ENCODE data around the gene BET1. TPM values are rescaled to one million over a fixed set of nuclear protein-coding genes. Genes with fewer than 3 reads are reported as not detected.

Gene BET1
- polyA plus RNA-seq, 1 of the 3 experiments (the other 2 are of a cell fraction): 20.1 TPM

DNA sequence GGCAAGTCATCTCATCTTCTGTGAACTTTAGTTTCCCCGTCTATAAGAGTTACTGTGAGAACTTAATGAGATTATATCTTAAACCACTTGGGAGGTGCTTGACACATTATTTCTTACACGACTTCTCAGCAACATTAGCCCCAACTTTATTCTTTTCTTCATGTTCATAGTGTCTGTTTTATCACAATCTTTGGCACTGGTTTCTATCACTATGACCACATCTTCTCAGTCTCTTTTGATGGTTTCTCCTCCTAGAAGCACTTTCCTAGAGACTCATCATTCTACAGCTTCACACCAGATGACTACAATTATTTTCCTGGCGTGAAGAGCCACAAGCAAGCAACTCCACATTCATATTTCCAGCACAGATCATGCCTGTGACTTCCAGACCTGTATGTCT, 26.5 kb upstream of the BET1 start:
- no peaks in the 10 kb centered on the region for H3K36me3 ChIP-seq (replicated peaks in 1 of 2; ENCODE audit: control insufficient read depth in 1 of 2, insufficient read depth in 2 of 2, low read length in 1 of 2)
- no peaks in the 10 kb centered on the region for H3K9me2 ChIP-seq
- no peaks in the 10 kb centered on the region for H3K27me3 ChIP-seq (ENCODE audit: insufficient read depth)
- H3F3A ChIP-seq (replicated peaks; ENCODE audit: insufficient read depth): no peaks in the 10 kb centered on the region
- H3K4me1 ChIP-seq (ENCODE audit: control insufficient read depth in 1 of 2, insufficient read depth in 2 of 2, low read depth in 1 of 2, low read length in 1 of 2): peaks cover 0 to 4% of the 10 kb centered on the region in 2 experiments; a peak in 1 of 4 replicates
- ChIA-PET POLR2A (no interaction called here), CTCF (no interaction called here)
- H4K20me1 ChIP-seq (ENCODE audit: insufficient read depth): no peaks in the 10 kb centered on the region
- H3K9ac ChIP-seq: no peak overlapping the region
- no peak overlapping the region for H3K4me3 ChIP-seq (ENCODE audit: low read depth in 2 of 2, low read length in 1 of 2)
- DNase-seq: no peak
- H3K79me2 ChIP-seq (ENCODE audit: insufficient read depth): no peaks in the 10 kb centered on the region
- H3K9me3 ChIP-seq: no peaks in the 10 kb centered on the region
- no peak overlapping the region for H3K4me2 ChIP-seq
- H3K27ac ChIP-seq (ENCODE audit: low read depth in 2 of 2, low read length in 1 of 2): no peak overlapping the region
- 83% methylated on average over 3 of the region's 3 CpGs for WGBS (ENCODE audit: low lambda C conversion rate)
- H2AFZ ChIP-seq (ENCODE audit: low read depth): no peak overlapping the region
- TF ChIP-seq RAD21 (IDR thresholded peaks at IDR 0.05; ENCODE audit: low read length) (no peak), TAF1 (IDR thresholded peaks at IDR 0.05; ENCODE audit: borderline replicate concordance, low read depth, low read length) (no peak), GABPA (IDR thresholded peaks at IDR 0.05; ENCODE audit: low read depth) (no peak), GATA2 (CRISPR knock-in tag; IDR thresholded peaks at IDR 0.05) (no peak), CHD2 (IDR thresholded peaks at IDR 0.05; ENCODE audit: low read length, partially characterized antibody) (no peak), SMC3 (IDR thresholded peaks at IDR 0.05; ENCODE audit: low read depth, low read length) (no peak), TCF12 (IDR thresholded peaks at IDR 0.05) (no peak), FOXM1 (IDR thresholded peaks at IDR 0.05; ENCODE audit: low read depth) (no peak), EP300 (IDR thresholded peaks at IDR 0.05; ENCODE audit: borderline replicate concordance in 1 of 2, low read depth in 1 of 2, low read length in 1 of 2) (no peak), ELF1 (IDR thresholded peaks at IDR 0.05) (no peak), YY1 (IDR thresholded peaks at IDR 0.05; ENCODE audit: low read depth) (no peak), EZH2phosphoT487 (IDR thresholded peaks at IDR 0.05; ENCODE audit: borderline replicate concordance, low read depth) (no peak), NFIC (IDR thresholded peaks at IDR 0.05; ENCODE audit: borderline replicate concordance) (no peak), RCOR1 (IDR thresholded peaks at IDR 0.05; ENCODE audit: low read length) (no peak), FOXJ3 (CRISPR knock-in tag; IDR thresholded peaks at IDR 0.05) (no peak), JUND (IDR thresholded peaks at IDR 0.05) (no peak), IRF3 (IDR thresholded peaks at IDR 0.05; ENCODE audit: low read depth, low read length) (no peak), USF1 (IDR thresholded peaks at IDR 0.05; ENCODE audit: borderline replicate concordance, low read depth) (no peak)
- TF ChIP-seq, protein P1, sequence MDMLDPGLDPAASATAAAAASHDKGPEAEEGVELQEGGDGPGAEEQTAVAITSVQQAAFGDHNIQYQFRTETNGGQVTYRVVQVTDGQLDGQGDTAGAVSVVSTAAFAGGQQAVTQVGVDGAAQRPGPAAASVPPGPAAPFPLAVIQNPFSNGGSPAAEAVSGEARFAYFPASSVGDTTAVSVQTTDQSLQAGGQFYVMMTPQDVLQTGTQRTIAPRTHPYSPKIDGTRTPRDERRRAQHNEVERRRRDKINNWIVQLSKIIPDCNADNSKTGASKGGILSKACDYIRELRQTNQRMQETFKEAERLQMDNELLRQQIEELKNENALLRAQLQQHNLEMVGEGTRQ (IDR thresholded peaks at IDR 0.05; ENCODE audit: borderline replicate concordance, low read depth, low read length): no peak
- TF ChIP-seq, protein P2, sequence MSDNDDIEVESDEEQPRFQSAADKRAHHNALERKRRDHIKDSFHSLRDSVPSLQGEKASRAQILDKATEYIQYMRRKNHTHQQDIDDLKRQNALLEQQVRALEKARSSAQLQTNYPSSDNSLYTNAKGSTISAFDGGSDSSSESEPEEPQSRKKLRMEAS (IDR thresholded peaks at IDR 0.05; ENCODE audit: low read depth): no peak
